Adipocyte (in vitro differentiated cells): ENCODE data around the gene TRERF1.

ENCODE experiments used
- DNase-seq: peaks from one replicate; pipeline ENCODE4 v3.0.0-alpha.2; 2015; ENCODE audit warnings: low read depth
- H3K27me3 ChIP-seq: replicated peaks from 2 replicates; pipeline ENCODE4 v1.7.0; 2013; ENCODE audit warnings: mild to moderate bottlenecking, low read length, moderate library complexity; ENCODE audit not compliant: control insufficient read depth, insufficient read depth
- H3K36me3 ChIP-seq: 2 replicates; pipeline ENCODE4 v1.7.0; 2013; ENCODE audit warnings: low read length, mild to moderate bottlenecking, moderate library complexity; ENCODE audit not compliant: control insufficient read depth, insufficient read depth, severe bottlenecking
- H3K4me1 ChIP-seq: 2 replicates; pipeline ENCODE4 v1.7.0; 2013; ENCODE audit warnings: mild to moderate bottlenecking, low read length, moderate library complexity; ENCODE audit not compliant: control insufficient read depth, insufficient read depth
- H3K4me3 ChIP-seq: 2 replicates; pipeline ENCODE4 v1.7.0; 2013; ENCODE audit warnings: mild to moderate bottlenecking, low read length, moderate library complexity
- H3K9ac ChIP-seq: 2 replicates; pipeline ENCODE4 v1.7.0; 2013; ENCODE audit warnings: mild to moderate bottlenecking, low read length, moderate library complexity
- H3K9me3 ChIP-seq: 2 replicates; pipeline ENCODE4 v1.7.0; 2013; ENCODE audit warnings: mild to moderate bottlenecking, low read length, moderate library complexity; ENCODE audit not compliant: control insufficient read depth

TRERF1 gene

DNA sequence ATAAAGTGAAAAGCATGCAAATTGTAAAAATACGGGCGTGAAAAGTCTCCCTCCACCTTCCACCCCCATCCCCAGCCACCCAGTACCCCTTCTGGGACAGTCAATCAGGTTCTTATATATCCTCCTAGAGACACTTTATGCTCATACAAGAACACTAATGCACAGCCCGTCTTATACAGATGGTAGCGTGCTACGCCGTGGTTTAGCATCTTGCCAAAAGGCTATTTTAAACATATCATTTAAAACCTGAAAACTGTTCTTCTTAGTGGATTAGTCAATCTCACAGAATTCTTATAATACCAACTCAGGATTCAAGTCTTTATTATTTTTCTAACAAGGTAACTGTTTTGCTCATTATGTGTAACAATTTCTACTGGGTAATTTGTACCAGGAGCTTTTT lies 176.8 kb downstream of the TRERF1 start:
- Histone ChIP-seq H3K9me3 (no peaks in the 10 kb centered on the region), H3K9ac (no peak overlapping the region), H3K36me3 (no peaks in the 10 kb centered on the region), H3K4me3 (no peak overlapping the region), H3K27me3 (no peaks in the 10 kb centered on the region), H3K4me1 (peaks cover 26% of the 10 kb centered on the region)
- DNase-seq = no peak

DNA sequence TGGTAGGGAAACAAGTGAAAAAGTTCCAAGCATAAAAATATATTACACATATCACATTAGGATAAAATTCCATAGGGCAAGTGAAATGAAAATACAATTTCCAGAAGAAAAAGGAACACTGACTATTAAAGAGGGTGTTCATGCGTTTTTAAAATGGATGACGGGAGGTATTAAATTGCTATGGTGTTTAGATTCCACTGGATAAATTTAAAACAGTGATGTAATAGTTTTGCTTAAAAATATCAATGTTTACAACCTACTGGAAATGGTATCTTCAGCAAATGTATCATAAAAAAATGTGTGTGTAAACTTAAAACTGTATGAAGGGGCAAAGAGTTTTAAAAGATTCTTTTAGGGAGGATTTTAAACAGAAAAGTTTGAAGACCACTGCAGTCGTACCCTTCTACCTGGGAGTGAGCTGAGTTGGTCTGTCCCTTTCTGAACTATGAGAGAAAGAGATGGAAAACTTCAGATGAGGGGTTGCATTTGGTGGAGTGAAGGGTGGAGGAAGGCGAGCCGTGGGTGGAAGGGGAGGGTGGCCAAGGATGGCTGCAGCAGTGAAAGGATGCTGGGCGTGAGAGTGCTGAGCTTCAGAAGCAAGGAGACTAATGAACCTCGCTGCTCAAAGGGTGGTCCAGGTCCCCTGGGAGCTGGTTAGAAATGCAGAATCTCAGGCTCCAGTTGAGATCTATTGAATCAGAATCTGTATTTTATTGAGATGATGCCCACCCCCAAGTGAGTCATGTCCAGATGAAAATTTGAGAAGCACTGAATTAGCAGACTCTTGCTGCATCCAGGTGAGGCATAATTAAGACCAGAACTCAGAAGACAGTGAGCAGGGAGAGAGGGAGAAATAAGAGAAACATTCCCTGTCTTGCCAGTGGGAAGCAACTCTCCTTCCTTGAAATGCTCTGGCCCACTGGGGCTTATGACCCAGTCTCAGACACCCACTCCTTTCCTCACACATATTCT lies 179.6 kb downstream of the TRERF1 start:
- Histone ChIP-seq H3K4me1 (peaks cover 14% of the 10 kb centered on the region), H3K27me3 (no peaks in the 10 kb centered on the region), H3K36me3 (peaks cover 2% of the 10 kb centered on the region), H3K9ac (no peak overlapping the region), H3K4me3 (no peak overlapping the region), H3K9me3 (no peaks in the 10 kb centered on the region)
- DNase-seq = no peak

DNA sequence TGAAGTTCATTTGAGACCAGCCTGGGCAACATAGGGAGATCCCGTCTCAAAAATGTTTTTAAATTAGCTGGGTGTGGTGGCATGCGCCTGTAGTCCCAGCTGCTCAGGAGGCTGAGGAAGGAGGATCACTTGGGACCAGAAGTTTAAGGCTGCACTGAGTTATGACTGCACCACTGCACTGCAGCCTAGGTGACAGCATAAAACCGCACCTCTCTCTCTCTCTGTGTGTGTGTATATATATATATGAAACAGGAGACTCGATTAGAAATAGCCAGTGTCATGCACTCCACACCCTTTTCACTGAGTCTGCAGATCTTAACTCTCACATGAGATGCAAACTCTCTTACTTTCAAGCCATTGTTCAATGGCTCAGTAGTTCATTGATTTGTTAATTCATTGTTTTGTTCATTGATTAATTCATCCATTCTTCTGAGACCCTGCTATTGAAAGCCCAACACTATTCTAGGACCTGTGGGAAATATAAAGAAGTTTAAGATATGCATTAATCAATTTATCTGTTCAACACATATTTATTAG lies 181.7 kb downstream of the TRERF1 start:
- H3K9ac ChIP-seq = no peak overlapping the region
- no peak overlapping the region for H3K4me3 ChIP-seq
- no peaks in the 10 kb centered on the region for H3K27me3 ChIP-seq
- H3K36me3 ChIP-seq = peaks cover 2% of the 10 kb centered on the region
- H3K9me3 ChIP-seq = no peaks in the 10 kb centered on the region
- no peak for DNase-seq
- H3K4me1 ChIP-seq = no peaks in the 10 kb centered on the region

DNA sequence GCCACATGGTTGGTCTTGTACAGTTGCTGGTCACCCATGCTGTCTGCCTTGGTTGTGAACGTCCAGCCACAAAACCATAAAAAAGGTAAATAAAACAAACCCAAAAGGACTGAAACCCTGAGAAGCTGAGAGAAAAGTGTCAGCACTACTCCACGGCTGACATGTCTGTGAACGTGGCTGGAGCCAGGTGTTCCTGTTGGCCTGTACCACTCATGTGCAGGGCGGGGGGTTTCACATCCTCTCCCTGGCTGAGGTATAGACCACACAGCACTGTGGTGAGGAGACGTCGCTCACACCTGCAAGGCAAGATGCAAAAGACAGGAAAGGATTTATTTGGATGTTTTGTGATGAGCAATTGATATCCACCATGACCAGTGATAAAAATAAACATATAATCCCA lies 182.2 kb downstream of the TRERF1 start:
- Histone ChIP-seq H3K36me3 (peaks cover 2% of the 10 kb centered on the region), H3K4me1 (peaks cover 1% of the 10 kb centered on the region)

DNA sequence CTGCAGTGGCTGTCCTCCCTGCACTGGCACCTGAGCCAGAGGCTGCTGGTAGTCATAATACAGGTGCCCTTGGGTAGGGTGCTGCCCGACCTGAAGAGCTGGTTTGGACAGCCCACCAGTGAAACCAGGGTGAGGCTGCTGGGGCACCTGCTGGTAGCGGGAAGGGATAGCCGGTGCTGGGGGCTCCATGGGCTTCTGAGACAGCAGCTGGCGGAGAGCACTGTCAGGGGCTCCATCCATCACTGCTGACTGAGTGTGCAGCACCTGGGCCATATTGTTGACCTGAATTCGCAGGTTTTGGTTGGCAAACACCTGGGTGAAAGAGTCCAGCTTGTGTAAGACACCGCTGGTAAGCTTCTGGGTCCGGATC lies 182.9 kb downstream of the TRERF1 start:
- H3K27me3 ChIP-seq = no peaks in the 10 kb centered on the region
- H3K4me3 ChIP-seq = no peak overlapping the region
- no peak overlapping the region for H3K9ac ChIP-seq
- peaks cover 2% of the 10 kb centered on the region for H3K36me3 ChIP-seq
- H3K9me3 ChIP-seq = no peaks in the 10 kb centered on the region
- DNase-seq = no peak
- peaks cover 7% of the 10 kb centered on the region for H3K4me1 ChIP-seq

More for the DNA sequence above, 182.2 kb downstream of the TRERF1 start:
- Histone ChIP-seq H3K9me3 (no peaks in the 10 kb centered on the region), H3K27me3 (no peaks in the 10 kb centered on the region), H3K4me3 (no peak overlapping the region), H3K9ac (no peak overlapping the region)
- DNase-seq = no peak

DNA sequence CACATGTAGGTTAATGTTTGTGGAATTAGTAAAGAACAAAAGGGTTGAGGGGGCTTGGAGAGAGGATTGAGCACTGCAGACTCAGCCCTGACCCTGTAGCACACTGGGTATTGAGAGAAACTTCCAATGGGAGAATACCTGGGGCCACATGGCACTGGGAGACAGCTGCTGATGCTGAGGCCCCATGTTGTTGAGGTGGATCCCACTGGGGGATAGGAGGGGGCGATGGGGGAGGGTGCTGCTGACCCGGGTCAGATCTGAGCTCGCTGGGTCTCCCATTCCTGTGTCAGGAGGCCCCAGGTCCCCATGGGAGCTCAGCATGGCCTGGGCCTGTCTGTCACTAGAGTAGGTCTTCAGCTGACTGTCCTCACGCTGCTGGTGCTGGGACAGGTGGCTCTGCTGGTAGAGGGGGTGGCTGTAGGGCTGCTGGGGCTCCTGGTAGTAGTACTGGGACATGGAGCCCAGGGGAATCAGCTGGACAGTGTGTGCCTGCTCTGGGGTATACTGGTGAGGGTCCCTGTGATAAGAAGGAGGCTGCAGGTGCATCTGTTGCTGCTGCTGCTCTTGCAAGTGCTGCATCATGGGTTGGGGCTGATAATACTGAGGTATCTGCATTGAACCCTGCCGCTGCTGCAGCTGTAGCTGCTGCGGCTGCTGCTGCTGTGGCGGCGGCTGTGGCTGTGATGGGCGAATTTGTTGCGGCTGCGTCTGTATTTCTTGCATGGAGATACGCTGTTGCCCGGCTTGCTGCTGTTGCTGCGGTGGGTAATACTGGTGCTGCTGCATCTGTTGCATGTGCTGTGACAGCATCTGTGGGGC lies 183.5 kb downstream of the TRERF1 start:
- no peaks in the 10 kb centered on the region for H3K27me3 ChIP-seq
- H3K9ac ChIP-seq = no peak overlapping the region
- H3K4me1 ChIP-seq = peaks cover 7% of the 10 kb centered on the region
- H3K4me3 ChIP-seq = no peak overlapping the region
- H3K9me3 ChIP-seq = no peaks in the 10 kb centered on the region
- no peak for DNase-seq
- H3K36me3 ChIP-seq = peaks cover 2% of the 10 kb centered on the region

DNA sequence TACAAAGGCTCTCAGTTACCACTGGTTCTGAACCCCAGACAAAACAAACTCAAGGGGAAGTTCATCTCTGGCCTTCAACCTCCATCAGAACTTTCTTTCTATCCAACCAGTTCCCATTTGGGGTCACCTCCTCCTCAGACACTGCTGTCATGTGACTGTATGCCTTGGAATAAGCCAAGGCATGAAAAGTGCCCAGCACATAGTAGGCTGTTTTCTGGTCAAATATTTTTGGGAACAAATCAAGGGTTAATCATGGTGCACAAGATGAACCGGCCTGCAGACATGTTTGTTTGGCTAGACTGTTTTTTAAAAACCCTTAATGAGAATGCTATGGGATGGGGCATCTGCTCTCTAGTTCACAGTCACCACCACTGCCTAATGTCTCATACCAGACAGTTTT lies 185.2 kb downstream of the TRERF1 start:
- Histone ChIP-seq H3K9ac (no peak overlapping the region), H3K27me3 (no peaks in the 10 kb centered on the region), H3K4me1 (peaks cover 13% of the 10 kb centered on the region), H3K36me3 (peaks cover 2% of the 10 kb centered on the region), H3K4me3 (no peak overlapping the region), H3K9me3 (no peaks in the 10 kb centered on the region)
- DNase-seq = no peak

DNA sequence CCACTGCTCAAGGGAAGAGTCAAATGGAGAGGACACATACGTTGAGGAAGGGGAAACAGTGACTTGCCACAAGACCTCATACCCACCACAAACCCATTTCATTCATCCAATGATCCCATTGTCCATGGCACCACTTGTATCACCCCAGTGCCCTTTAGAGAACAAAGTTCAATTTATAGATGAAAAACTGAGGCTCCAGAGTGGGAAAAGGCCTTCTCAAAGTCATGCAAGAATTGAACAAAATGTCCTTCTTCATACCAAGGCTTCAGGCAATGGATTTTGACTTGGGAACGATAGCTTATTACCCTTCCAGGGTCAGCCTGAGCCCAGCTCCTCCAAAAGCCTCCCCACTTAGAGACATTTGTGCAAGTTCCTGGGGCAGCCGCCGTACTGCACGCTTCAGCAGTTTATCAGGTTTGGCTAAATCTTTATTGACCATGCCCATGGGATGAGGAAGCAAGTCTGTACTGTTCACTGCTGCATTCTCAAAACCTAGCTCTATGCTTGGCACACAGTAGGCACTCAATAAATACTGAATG lies 186.8 kb downstream of the TRERF1 start:
- Histone ChIP-seq H3K4me1 (peaks cover 27% of the 10 kb centered on the region), H3K9ac (no peak overlapping the region), H3K4me3 (no peak overlapping the region), H3K9me3 (no peaks in the 10 kb centered on the region), H3K36me3 (peaks cover 2% of the 10 kb centered on the region), H3K27me3 (no peaks in the 10 kb centered on the region)
- no peak for DNase-seq

DNA sequence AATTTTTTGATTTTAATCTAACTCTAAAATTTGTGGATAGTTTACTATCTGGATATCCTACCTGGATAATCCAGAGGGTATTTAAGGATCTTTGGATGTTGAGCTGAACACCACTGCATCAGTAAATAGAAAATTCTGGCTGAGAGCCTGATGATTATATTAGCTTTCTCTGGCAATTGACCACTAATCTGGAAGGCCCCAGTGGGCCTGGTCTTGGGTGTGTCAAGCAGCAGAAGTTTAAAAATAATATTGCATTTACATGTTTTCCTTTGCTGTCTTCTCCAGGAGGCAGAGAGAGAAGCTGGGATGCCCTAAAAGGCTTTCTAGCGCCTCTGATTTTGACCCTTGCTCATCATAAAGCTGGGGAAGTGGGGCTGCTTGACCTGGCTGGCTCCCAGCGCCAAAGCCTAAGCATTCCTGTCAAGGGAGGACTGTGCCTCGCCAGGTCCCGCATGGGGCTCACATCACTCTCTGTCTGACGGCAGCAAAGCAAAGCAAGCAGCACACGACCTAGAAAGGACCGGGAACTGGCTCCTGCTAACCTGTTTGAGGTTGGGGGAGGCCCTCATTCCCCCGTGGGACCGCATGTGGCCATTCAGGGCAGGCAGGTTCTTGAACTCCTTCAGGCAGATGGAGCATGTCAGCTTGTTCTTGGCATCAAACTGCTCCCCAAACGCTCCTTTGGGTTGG lies 187.4 kb downstream of the TRERF1 start:
- H3K4me1 ChIP-seq = peaks cover 29% of the 10 kb centered on the region
- H3K9me3 ChIP-seq = no peaks in the 10 kb centered on the region
- H3K27me3 ChIP-seq = no peaks in the 10 kb centered on the region
- H3K36me3 ChIP-seq = peaks cover 2% of the 10 kb centered on the region
- H3K4me3 ChIP-seq = no peak overlapping the region
- no peak overlapping the region for H3K9ac ChIP-seq
- no peak for DNase-seq

DNA sequence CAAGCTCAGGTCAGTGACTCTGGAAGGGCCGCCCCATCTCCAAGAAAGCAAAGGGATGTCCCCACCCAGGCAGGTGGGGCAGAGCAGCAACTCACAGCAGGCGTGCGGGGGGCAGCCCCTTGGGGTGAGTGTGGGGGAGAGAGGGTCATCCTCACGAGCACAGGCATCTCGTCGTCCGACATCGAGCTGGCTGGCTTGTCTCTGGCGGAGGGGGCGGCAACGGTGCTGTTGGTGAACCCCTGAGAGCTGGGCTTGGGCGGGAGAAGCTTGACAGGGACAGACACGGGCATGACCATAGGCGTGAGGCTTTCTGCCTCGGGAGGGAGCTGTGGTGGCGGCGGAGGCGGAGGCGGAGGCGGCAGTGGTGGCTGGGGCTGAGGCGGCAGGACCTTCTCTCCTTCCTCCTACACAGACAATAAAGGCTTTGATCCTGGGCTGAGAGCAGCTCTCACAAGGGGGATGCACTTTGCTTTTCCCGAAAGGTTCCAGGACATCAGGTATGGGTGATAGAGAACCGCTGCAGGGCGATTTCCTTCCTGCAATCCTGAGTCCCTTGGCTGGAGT lies 188.5 kb downstream of the TRERF1 start:
- Histone ChIP-seq H3K4me1 (peaks cover 32% of the 10 kb centered on the region), H3K4me3 (no peak overlapping the region), H3K27me3 (no peaks in the 10 kb centered on the region), H3K36me3 (peaks cover under 1% of the 10 kb centered on the region), H3K9me3 (no peaks in the 10 kb centered on the region), H3K9ac (no peak overlapping the region)
- no peak for DNase-seq
